ENCODE measurements around the gene TOR3A. TPM values are rescaled to one million over a fixed set of nuclear protein-coding genes. Genes with fewer than 3 reads are reported as not detected.
"Not testable (repeated sequence)": the region's sequence is repeated elsewhere in the genome, so short reads cannot be mapped to it uniquely, and the experiment has no call there.

Gene TOR3A
- polyA plus RNA-seq, 3 donors: 21.9 to 26.3 (median 24.2) TPM

GRCh38 chr1:179103999-179104398 is 22.1 kb downstream of the TOR3A start:
- DNase-seq: no peak

GRCh38 chr1:179104611-179105250 is 22.9 kb downstream of the TOR3A start:
- no peak for DNase-seq

GRCh38 chr1:179105393-179105792 is 23.5 kb downstream of the TOR3A start:
- DNase-seq: no peak

GRCh38 chr1:179107706-179108629 is 26.1 kb downstream of the TOR3A start:
- no peak for DNase-seq

GRCh38 chr1:179108644-179109043 is 26.8 kb downstream of the TOR3A start:
- DNase-seq: no peak

- no peak for DNase-seq
These were observed 33.3 kb downstream of the TOR3A start for GRCh38 chr1:179115181-179115580.

GRCh38 chr1:179119513-179119912 is 37.6 kb downstream of the TOR3A start:
- DNase-seq: no peak

GRCh38 chr1:179120736-179121135 is 38.9 kb downstream of the TOR3A start:
- DNase-seq: no peak

GRCh38 chr1:179121159-179121938 is 39.5 kb downstream of the TOR3A start:
- peak; percentile 45 for DNase-seq

GRCh38 chr1:179124873-179125272 is 43.0 kb downstream of the TOR3A start:
- DNase-seq: no peak

- no peak for DNase-seq
These were observed 44.6 kb downstream of the TOR3A start for GRCh38 chr1:179126338-179127060.

- DNase-seq: no peak
These were observed 45.5 kb downstream of the TOR3A start for GRCh38 chr1:179127163-179127895.

GRCh38 chr1:179128520-179128919 is 46.6 kb downstream of the TOR3A start:
- DNase-seq: no peak

GRCh38 chr1:179129702-179130473 is 48.0 kb downstream of the TOR3A start:
- peak; percentile 14 for DNase-seq

GRCh38 chr1:179135168-179135567 is 53.3 kb downstream of the TOR3A start:
- DNase-seq: not testable (repeated sequence)

GRCh38 chr1:179135707-179136106 is 53.8 kb downstream of the TOR3A start:
- not testable (repeated sequence) for DNase-seq

GRCh38 chr1:179137617-179138255 is 55.9 kb downstream of the TOR3A start:
- DNase-seq: no peak

- not testable (repeated sequence) for DNase-seq
These were observed 56.9 kb downstream of the TOR3A start for GRCh38 chr1:179138755-179139154.

- DNase-seq: no peak
These were observed 59.9 kb downstream of the TOR3A start for GRCh38 chr1:179141592-179142251.

Measured in renal pelvis (tissue), 4 donors.